Right atrium auricular region (tissue), 2 donors: Measurements from ENCODE around the gene STAT4. TPM values are rescaled to one million over a fixed set of nuclear protein-coding genes. Genes with fewer than 3 reads are reported as not detected.

Experiments
- DNase-seq: peaks from one replicate; pipeline ENCODE4 v3.0.0-alpha.2; 2019; ENCODE audit warnings: low spot score
- H3K27ac ChIP-seq, 2 donors: fragments of 200-600 bp; sonication (generic); 1 replicate in 1 of 2; 2 replicates in 1 of 2; pipeline ENCODE4 v1.5.1; 2016 to 2019
- H3K27me3 ChIP-seq, 2 donors: fragments of 200-600 bp; sonication (generic); one replicate each; pipeline versions ENCODE4 v1.5.1 to v1.6.0; 2017 to 2019
- H3K36me3 ChIP-seq: fragments of 200-600 bp; sonication (generic); one replicate; pipeline ENCODE4 v1.5.1; 2016
- H3K4me1 ChIP-seq, 2 donors: fragments of 200-600 bp; sonication (generic); one replicate each; pipeline versions ENCODE4 v1.5.1 to v1.6.0; 2017 to 2019
- H3K4me3 ChIP-seq, 2 donors: fragments of 200-600 bp; sonication (generic); 1 replicate in 1 of 2; 2 replicates in 1 of 2; pipeline ENCODE4 v1.5.1; 2017 to 2019; ENCODE audit warnings: mild to moderate bottlenecking in 1 of 2, moderate library complexity in 1 of 2
- H3K9me3 ChIP-seq, 2 donors: fragments of 200-600 bp; sonication (generic); one replicate each; pipeline ENCODE4 v1.5.1; 2019
- CTCF ChIP-seq, 2 donors: fragments of 200-600 bp; sonication (generic); IDR thresholded peaks; one replicate each; pipeline ENCODE4 v1.5.1; 2019; ENCODE audit warnings: antibody characterized with exemption in 2 of 2
- total RNA-seq, 2 donors: library from RNA; depleted of rRNA; stranded (reverse); fragments of >200 nt; gene quantifications; one replicate each; pipeline ENCODE4 v1.1.0, GENCODE V29; 2016

The STAT4 gene
- total RNA-seq, 2 donors from 2014 or later = 15.2 to 27.3 TPM

GRCh38 chr2:191078165-191078867, 72.5 kb downstream of the STAT4 start:
- no peak for DNase-seq
- no peak for TF ChIP-seq CTCF (IDR thresholded peaks at IDR 0.05)
- H3K27ac ChIP-seq = no peak overlapping the region
- no peaks in the 10 kb centered on the region for H3K36me3 ChIP-seq
- H3K9me3 ChIP-seq = no peaks in the 10 kb centered on the region
- H3K27me3 ChIP-seq = no peaks in the 10 kb centered on the region
- no peaks in the 10 kb centered on the region for H3K4me1 ChIP-seq
- H3K4me3 ChIP-seq = no peak overlapping the region

- H3K9me3 ChIP-seq = no peaks in the 10 kb centered on the region
- no peak overlapping the region for H3K4me3 ChIP-seq
- H3K36me3 ChIP-seq = no peaks in the 10 kb centered on the region
- DNase-seq = no peak
- H3K27ac ChIP-seq = no peak overlapping the region
- no peak for TF ChIP-seq CTCF (IDR thresholded peaks at IDR 0.05)
- no peaks in the 10 kb centered on the region for H3K4me1 ChIP-seq
- no peaks in the 10 kb centered on the region for H3K27me3 ChIP-seq
These were observed 80.5 kb downstream of the STAT4 start for GRCh38 chr2:191070276-191070675.

GRCh38 chr2:191069606-191070005, 81.2 kb downstream of the STAT4 start:
- TF ChIP-seq CTCF (IDR thresholded peaks at IDR 0.05) = no peak
- Histone ChIP-seq H3K27me3 (no peaks in the 10 kb centered on the region), H3K9me3 (no peaks in the 10 kb centered on the region), H3K4me1 (no peaks in the 10 kb centered on the region), H3K4me3 (no peak overlapping the region), H3K36me3 (no peaks in the 10 kb centered on the region), H3K27ac (no peak overlapping the region)
- no peak for DNase-seq

- Histone ChIP-seq H3K36me3 (peaks cover 4% of the 10 kb centered on the region), H3K4me1 (no peaks in the 10 kb centered on the region), H3K27me3 (no peaks in the 10 kb centered on the region), H3K27ac (no peak overlapping the region), H3K9me3 (no peaks in the 10 kb centered on the region), H3K4me3 (no peak overlapping the region)
- TF ChIP-seq CTCF (IDR thresholded peaks at IDR 0.05) = no peak
- no peak for DNase-seq
These were observed 83.9 kb downstream of the STAT4 start for GRCh38 chr2:191066919-191067233.

GRCh38 chr2:191066197-191066918, 84.4 kb downstream of the STAT4 start:
- Histone ChIP-seq H3K9me3 (no peaks in the 10 kb centered on the region), H3K27me3 (no peaks in the 10 kb centered on the region), H3K4me3 (no peak overlapping the region), H3K36me3 (peaks cover 8% of the 10 kb centered on the region), H3K27ac (no peak overlapping the region), H3K4me1 (no peaks in the 10 kb centered on the region)
- DNase-seq = no peak
- no peak for TF ChIP-seq CTCF (IDR thresholded peaks at IDR 0.05)
